ENCODE results near the gene FAM237A.

Gene FAM237A

GRCh38 chr2:206642075-206643025, at the start of gene FAM237A:
Gene FAM237A (plus strand): TSS chr2:206642487. CDS start chr2:206644237, 1,750 bp downstream.
- TF ChIP-seq, protein P1, sequence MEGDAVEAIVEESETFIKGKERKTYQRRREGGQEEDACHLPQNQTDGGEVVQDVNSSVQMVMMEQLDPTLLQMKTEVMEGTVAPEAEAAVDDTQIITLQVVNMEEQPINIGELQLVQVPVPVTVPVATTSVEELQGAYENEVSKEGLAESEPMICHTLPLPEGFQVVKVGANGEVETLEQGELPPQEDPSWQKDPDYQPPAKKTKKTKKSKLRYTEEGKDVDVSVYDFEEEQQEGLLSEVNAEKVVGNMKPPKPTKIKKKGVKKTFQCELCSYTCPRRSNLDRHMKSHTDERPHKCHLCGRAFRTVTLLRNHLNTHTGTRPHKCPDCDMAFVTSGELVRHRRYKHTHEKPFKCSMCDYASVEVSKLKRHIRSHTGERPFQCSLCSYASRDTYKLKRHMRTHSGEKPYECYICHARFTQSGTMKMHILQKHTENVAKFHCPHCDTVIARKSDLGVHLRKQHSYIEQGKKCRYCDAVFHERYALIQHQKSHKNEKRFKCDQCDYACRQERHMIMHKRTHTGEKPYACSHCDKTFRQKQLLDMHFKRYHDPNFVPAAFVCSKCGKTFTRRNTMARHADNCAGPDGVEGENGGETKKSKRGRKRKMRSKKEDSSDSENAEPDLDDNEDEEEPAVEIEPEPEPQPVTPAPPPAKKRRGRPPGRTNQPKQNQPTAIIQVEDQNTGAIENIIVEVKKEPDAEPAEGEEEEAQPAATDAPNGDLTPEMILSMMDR (IDR thresholded peaks at IDR 0.05; ENCODE audit: low read depth, low read length, missing control alignments): no peak

GRCh38 chr2:206597717-206598218, 44.5 kb upstream of the FAM237A start:
- TF ChIP-seq, protein P1 (IDR thresholded peaks at IDR 0.05; ENCODE audit: low read depth, low read length, missing control alignments): no peak
- DNase-seq (ENCODE audit: extremely low read depth, low read depth): no peak
- no peak overlapping the region for H3K4me3 ChIP-seq (replicated peaks; ENCODE audit: low read depth, low read length)

More at GRCh38 chr2:206642075-206643025, at the start of gene FAM237A:
- DNase-seq (ENCODE audit: extremely low read depth, low read depth): peak; percentile 59
- no peak within 1 kb of the TSS for H3K4me3 ChIP-seq (replicated peaks; ENCODE audit: low read depth, low read length)

GRCh38 chr2:206603243-206603642, 39.0 kb upstream of the FAM237A start:
- TF ChIP-seq, protein P1 (IDR thresholded peaks at IDR 0.05; ENCODE audit: low read depth, low read length, missing control alignments): no peak
- no peak overlapping the region for H3K4me3 ChIP-seq (replicated peaks; ENCODE audit: low read depth, low read length)
- DNase-seq (ENCODE audit: extremely low read depth, low read depth): no peak

GRCh38 chr2:206610451-206610850, 31.8 kb upstream of the FAM237A start:
- TF ChIP-seq, protein P1 (IDR thresholded peaks at IDR 0.05; ENCODE audit: low read depth, low read length, missing control alignments): no peak
- DNase-seq (ENCODE audit: extremely low read depth, low read depth): no peak
- H3K4me3 ChIP-seq (replicated peaks; ENCODE audit: low read depth, low read length): no peak overlapping the region

DNA sequence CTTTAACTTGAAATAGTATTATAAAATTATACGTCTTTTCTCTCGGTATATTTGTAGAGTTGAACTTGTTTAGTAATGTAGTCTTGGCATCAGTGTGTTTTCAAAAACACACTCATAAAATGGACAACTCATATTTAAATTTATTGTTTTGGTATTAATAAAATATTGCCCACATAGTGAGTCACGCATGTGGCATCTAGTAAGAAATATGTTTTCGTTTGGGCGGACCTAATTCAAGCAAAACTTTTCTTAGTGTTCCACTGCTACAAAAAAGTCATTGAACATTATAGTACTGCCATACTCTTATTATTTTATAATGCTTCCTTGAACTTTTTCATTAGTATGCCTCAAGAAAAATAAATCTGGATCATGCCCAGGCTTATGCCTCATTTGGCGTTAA, 31.1 kb upstream of the FAM237A start:
- no peak overlapping the region for H3K4me3 ChIP-seq (replicated peaks; ENCODE audit: low read depth, low read length)
- no peak for DNase-seq (ENCODE audit: extremely low read depth, low read depth)
- TF ChIP-seq, protein P1 (IDR thresholded peaks at IDR 0.05; ENCODE audit: low read depth, low read length, missing control alignments): no peak

DNA sequence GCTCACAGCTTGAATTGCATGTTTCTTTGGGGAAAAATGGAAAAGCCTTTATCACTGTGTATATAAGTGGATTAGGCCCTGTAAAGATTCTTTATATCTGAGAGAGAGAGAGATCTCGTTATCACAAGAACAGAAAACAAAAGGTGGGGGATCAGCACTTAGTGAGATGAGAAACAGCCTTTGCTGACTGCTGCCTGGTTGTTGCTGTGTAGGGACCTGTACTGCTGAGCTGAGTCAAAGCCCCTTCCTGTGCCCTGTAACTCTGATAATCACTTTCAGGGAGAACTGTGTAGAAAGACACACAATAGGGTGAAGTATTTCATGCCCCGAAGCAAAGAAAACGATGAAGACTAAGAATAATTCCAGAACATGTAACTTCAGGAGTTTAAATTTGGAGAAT, 30.6 kb upstream of the FAM237A start:
- no peak for DNase-seq (ENCODE audit: extremely low read depth, low read depth)
- TF ChIP-seq, protein P1 (IDR thresholded peaks at IDR 0.05; ENCODE audit: low read depth, low read length, missing control alignments): no peak
- no peak overlapping the region for H3K4me3 ChIP-seq (replicated peaks; ENCODE audit: low read depth, low read length)
